SK-N-SH treated with all-trans-retinoic acid at 6 μM for 48 hours (cell line): ENCODE results near the gene ARHGAP24.

Source experiments
- ATAC-seq: fragments of 200-7000 bp; cut with Tn5 transposase; 3 replicates; pipeline ENCODE4 v1.9.1; 2020; ENCODE audit warnings: mild to moderate bottlenecking, moderate library complexity
- ARNTL ChIP-seq: fragments of 450-650 bp; formaldehyde crosslinking; IDR thresholded peaks from 2 replicates; pipeline ENCODE4 v1.5.0; 2020; ENCODE audit warnings: low read depth, mild to moderate bottlenecking, moderate library complexity, borderline replicate concordance
- BACH2 ChIP-seq: fragments of 250-450 bp; sonication (Bioruptor Pico); IDR thresholded peaks from 2 replicates; pipeline ENCODE4 v1.9.0; 2021; ENCODE audit warnings: mild to moderate bottlenecking, borderline replicate concordance
- CSDC2 ChIP-seq: fragments of 250-450 bp; sonication (Bioruptor Pico); IDR thresholded peaks from 2 replicates; pipeline ENCODE4 v1.5.0; 2020; ENCODE audit warnings: mild to moderate bottlenecking, moderate library complexity
- CSRNP3 ChIP-seq: fragments of 250-450 bp; sonication (Bioruptor Pico); IDR thresholded peaks from 2 replicates; pipeline ENCODE4 v1.5.1; 2021; ENCODE audit warnings: mild to moderate bottlenecking, moderate library complexity
- ISL1 ChIP-seq: fragments of 250-450 bp; sonication (Bioruptor Pico); IDR thresholded peaks from 2 replicates; pipeline ENCODE4 v2.1.2; 2022; ENCODE audit warnings: mild to moderate bottlenecking, moderate library complexity
- OSR1 ChIP-seq: fragments of 250-450 bp; sonication (Bioruptor Pico); IDR thresholded peaks from 2 replicates; pipeline ENCODE4 v1.8.0; 2022; ENCODE audit warnings: moderate library complexity, mild to moderate bottlenecking, inconsistent platforms
- PATZ1 ChIP-seq: fragments of 250-450 bp; sonication (Bioruptor Pico); IDR thresholded peaks from 2 replicates; pipeline ENCODE4 v1.8.0; 2020; ENCODE audit warnings: mild to moderate bottlenecking, moderate library complexity, borderline replicate concordance
- POU6F1 ChIP-seq: fragments of 250-450 bp; sonication (Bioruptor Pico); IDR thresholded peaks from 2 replicates; pipeline ENCODE4 v1.8.0; 2021; ENCODE audit warnings: low read depth, mild to moderate bottlenecking, moderate library complexity, borderline replicate concordance
- PPARA ChIP-seq: fragments of 250-450 bp; sonication (Bioruptor Pico); IDR thresholded peaks from 2 replicates; pipeline ENCODE4 v1.5.0; 2020; ENCODE audit warnings: mild to moderate bottlenecking, borderline replicate concordance
- RARB ChIP-seq: fragments of 250-450 bp; sonication (Bioruptor Pico); IDR thresholded peaks from 2 replicates; pipeline ENCODE4 v1.8.0; 2021; ENCODE audit warnings: mild to moderate bottlenecking, moderate library complexity
- TSHZ2 ChIP-seq: fragments of 250-450 bp; sonication (Bioruptor Pico); IDR thresholded peaks from 2 replicates; pipeline ENCODE4 v1.5.0; 2020; ENCODE audit warnings: mild to moderate bottlenecking, moderate library complexity
- ZC3H10 ChIP-seq: fragments of 250-450 bp; sonication (Bioruptor Pico); IDR thresholded peaks from 2 replicates; pipeline ENCODE4 v1.5.1; 2021; ENCODE audit warnings: mild to moderate bottlenecking, moderate library complexity
- ZFP3 ChIP-seq: fragments of 250-450 bp; sonication (Bioruptor Pico); IDR thresholded peaks from 2 replicates; pipeline ENCODE4 v1.5.0; 2020; ENCODE audit warnings: mild to moderate bottlenecking, moderate library complexity
- ZFP30 ChIP-seq: fragments of 450-650 bp; formaldehyde crosslinking; IDR thresholded peaks from 2 replicates; pipeline ENCODE4 v1.5.0; 2022; ENCODE audit warnings: mild to moderate bottlenecking, moderate library complexity
- ZNF565 ChIP-seq: fragments of 450-650 bp; formaldehyde crosslinking; conservative IDR thresholded peaks from 2 replicates; pipeline ENCODE4 v1.5.0; 2020; ENCODE audit warnings: low read depth, mild to moderate bottlenecking, moderate library complexity
- ZNF70 ChIP-seq: fragments of 450-650 bp; formaldehyde crosslinking; IDR thresholded peaks from 2 replicates; pipeline ENCODE4 v1.5.0; 2020; ENCODE audit warnings: mild to moderate bottlenecking, moderate library complexity
- ZNF8 ChIP-seq: fragments of 450-650 bp; formaldehyde crosslinking; IDR thresholded peaks from 2 replicates; pipeline ENCODE4 v1.5.0; 2020; ENCODE audit warnings: mild to moderate bottlenecking, moderate library complexity

The ARHGAP24 gene

GRCh38 chr4:85748654-85749053 lies 273.7 kb downstream of the ARHGAP24 start:
- no peak for TF ChIP-seq PATZ1 (CRISPR knock-in tag)
- no peak for TF ChIP-seq ARNTL
- TF ChIP-seq POU6F1 (CRISPR knock-in tag), result no peak
- TF ChIP-seq OSR1 (CRISPR knock-in tag), result no peak
- no peak for TF ChIP-seq ZNF8 (CRISPR knock-in tag)
- no peak for TF ChIP-seq ZFP3 (CRISPR knock-in tag)
- no peak for TF ChIP-seq ZFP30 (CRISPR knock-in tag)
- no peak for TF ChIP-seq ISL1 (CRISPR knock-in tag)
- TF ChIP-seq CSRNP3 (CRISPR knock-in tag), result no peak
- no peak for TF ChIP-seq ZNF70
- TF ChIP-seq, all 23 proteins: peak for 0
- no peak; the same call in 2 of the 3 replicates for ATAC-seq

GRCh38 chr4:85751866-85752265 lies 276.9 kb downstream of the ARHGAP24 start:
- ATAC-seq, result no peak
- no peak for TF ChIP-seq ZFP3 (CRISPR knock-in tag)
- TF ChIP-seq OSR1 (CRISPR knock-in tag), result no peak
- no peak for TF ChIP-seq TSHZ2 (CRISPR knock-in tag)
- TF ChIP-seq RARB (CRISPR knock-in tag), result no peak
- no peak for TF ChIP-seq ZC3H10 (CRISPR knock-in tag)
- no peak for TF ChIP-seq CSDC2
- no peak for TF ChIP-seq BACH2 (CRISPR knock-in tag)
- TF ChIP-seq POU6F1 (CRISPR knock-in tag), result no peak
- TF ChIP-seq ISL1 (CRISPR knock-in tag), result no peak
- no peak for TF ChIP-seq ZNF565 (CRISPR knock-in tag)
- TF ChIP-seq CSRNP3 (CRISPR knock-in tag), result no peak
- TF ChIP-seq ZFP30 (CRISPR knock-in tag), result no peak
- no peak for TF ChIP-seq PPARA (CRISPR knock-in tag)

GRCh38 chr4:85755285-85755684 lies 280.3 kb downstream of the ARHGAP24 start:
- no peak for TF ChIP-seq ISL1 (CRISPR knock-in tag)
- TF ChIP-seq ZNF70, result no peak
- no peak for ATAC-seq
